Adipocyte (in vitro differentiated cells): ENCODE data around the gene TTC13.

ENCODE experiments used
- DNase-seq: peaks from one replicate; pipeline ENCODE4 v3.0.0-alpha.2; 2015; ENCODE audit warnings: low read depth
- H3K27me3 ChIP-seq: replicated peaks from 2 replicates; pipeline ENCODE4 v1.7.0; 2013; ENCODE audit warnings: mild to moderate bottlenecking, low read length, moderate library complexity; ENCODE audit not compliant: control insufficient read depth, insufficient read depth
- H3K36me3 ChIP-seq: 2 replicates; pipeline ENCODE4 v1.7.0; 2013; ENCODE audit warnings: low read length, mild to moderate bottlenecking, moderate library complexity; ENCODE audit not compliant: control insufficient read depth, insufficient read depth, severe bottlenecking
- H3K4me1 ChIP-seq: 2 replicates; pipeline ENCODE4 v1.7.0; 2013; ENCODE audit warnings: mild to moderate bottlenecking, low read length, moderate library complexity; ENCODE audit not compliant: control insufficient read depth, insufficient read depth
- H3K4me3 ChIP-seq: 2 replicates; pipeline ENCODE4 v1.7.0; 2013; ENCODE audit warnings: mild to moderate bottlenecking, low read length, moderate library complexity
- H3K9ac ChIP-seq: 2 replicates; pipeline ENCODE4 v1.7.0; 2013; ENCODE audit warnings: mild to moderate bottlenecking, low read length, moderate library complexity
- H3K9me3 ChIP-seq: 2 replicates; pipeline ENCODE4 v1.7.0; 2013; ENCODE audit warnings: mild to moderate bottlenecking, low read length, moderate library complexity; ENCODE audit not compliant: control insufficient read depth

Gene TTC13

DNA sequence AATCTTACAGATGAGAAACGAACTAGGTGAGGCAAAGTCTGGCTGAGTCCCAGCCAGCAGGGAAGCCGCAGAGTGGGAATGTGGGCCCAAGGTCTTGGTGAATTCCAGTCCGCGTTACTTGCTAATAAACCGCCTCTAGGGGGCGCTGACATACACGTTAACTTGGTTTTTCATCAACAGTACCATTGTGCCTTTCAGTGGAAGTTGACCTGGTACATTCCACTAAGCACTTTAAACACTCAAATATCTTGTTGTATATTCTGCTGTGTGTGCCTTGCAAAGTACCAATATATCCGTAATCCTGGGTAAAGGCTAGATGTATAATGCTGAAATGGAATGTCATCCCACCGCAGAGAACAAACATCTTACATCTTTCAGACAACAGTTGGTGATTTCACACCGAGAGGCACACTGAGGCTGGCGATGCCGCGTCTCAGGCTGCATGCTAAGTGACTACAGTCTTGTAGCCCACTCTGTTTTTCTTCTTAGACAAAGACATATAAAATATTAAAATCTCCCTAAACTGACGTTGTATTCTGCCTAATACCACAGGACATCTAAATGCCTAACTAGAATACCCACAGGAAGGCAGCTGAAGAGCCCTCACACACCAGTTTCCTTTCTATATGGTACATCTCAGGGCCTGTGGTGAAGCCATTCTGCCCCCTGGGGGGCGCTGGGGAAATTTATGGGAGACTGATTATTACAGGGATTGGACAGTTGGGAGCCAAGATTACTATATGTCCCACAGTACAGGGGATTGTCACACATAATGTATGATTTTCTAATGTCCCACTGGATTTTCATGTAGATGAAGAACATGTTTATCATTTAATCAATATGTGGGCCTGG lies 61.2 kb downstream of the TTC13 start:
- peak; percentile 85 for DNase-seq
- H3K9ac ChIP-seq: no peak overlapping the region
- H3K27me3 ChIP-seq: no peaks in the 10 kb centered on the region
- H3K4me1 ChIP-seq: peaks cover 12% of the 10 kb centered on the region
- no peak overlapping the region for H3K4me3 ChIP-seq
- H3K36me3 ChIP-seq: peaks cover 29% of the 10 kb centered on the region
- H3K9me3 ChIP-seq: no peaks in the 10 kb centered on the region

DNA sequence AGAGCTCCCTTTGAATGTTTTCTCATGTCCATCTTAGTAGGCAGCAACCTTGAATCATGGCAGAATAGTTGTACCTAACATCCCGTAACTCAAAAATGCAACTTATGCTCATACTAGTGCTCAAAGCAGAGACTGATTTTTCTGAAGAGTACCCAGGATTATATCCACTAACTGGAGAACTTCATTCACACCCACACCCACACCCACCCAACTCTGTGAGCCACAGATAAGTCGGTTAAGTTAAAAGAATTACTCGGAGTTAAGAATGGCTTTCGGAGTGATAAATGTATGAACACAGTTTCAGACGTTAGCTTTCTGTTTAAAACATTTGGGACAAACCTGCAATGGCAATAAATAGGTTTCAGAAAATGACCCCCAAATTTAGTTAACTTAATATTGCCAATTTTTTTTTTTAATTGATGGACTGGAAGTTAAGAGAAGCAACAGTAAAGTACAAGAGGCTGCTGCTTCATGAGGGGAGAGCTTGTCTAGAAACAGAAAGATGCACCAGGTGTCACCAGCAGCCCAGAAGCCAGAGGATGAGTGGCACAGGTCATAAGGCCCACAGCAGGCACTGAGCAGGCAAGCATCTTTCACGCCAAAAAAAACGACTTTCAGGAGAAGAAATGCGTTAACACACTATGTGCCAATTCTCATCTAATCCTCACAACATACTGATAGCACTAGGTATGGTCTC lies 61.9 kb downstream of the TTC13 start:
- H3K9me3 ChIP-seq: no peaks in the 10 kb centered on the region
- no peak overlapping the region for H3K9ac ChIP-seq
- DNase-seq: no peak
- H3K4me1 ChIP-seq: peaks cover 12% of the 10 kb centered on the region
- peaks cover 29% of the 10 kb centered on the region for H3K36me3 ChIP-seq
- no peaks in the 10 kb centered on the region for H3K27me3 ChIP-seq
- no peak overlapping the region for H3K4me3 ChIP-seq

- DNase-seq: no peak
- Histone ChIP-seq H3K36me3 (peaks cover 22% of the 10 kb centered on the region), H3K9ac (no peak overlapping the region), H3K4me1 (peaks cover 24% of the 10 kb centered on the region), H3K27me3 (no peaks in the 10 kb centered on the region), H3K9me3 (no peaks in the 10 kb centered on the region), H3K4me3 (no peak overlapping the region)
These were observed 63.6 kb downstream of the TTC13 start for GRCh38 chr1:230915078-230915477.

DNA sequence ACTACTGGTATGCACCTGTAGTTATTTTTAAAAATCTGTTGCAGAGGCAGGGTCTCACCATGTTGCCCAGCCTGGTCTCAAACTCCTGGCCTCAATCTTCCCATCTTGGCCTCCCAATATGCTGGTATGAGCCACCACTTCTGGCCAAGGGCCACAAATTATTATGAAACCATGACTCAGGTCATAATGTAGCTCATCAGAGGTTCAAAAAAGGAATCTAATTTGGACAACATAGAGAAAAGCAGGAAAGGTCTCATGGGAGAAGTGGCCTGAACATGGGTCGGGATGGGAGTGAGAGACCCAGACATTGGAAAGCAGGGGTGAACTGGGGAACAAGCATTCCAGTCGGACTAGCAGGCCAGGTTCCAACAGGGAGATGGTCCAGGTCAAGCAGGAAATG lies 65.2 kb downstream of the TTC13 start:
- peaks cover 24% of the 10 kb centered on the region for H3K4me1 ChIP-seq
- H3K9me3 ChIP-seq: no peaks in the 10 kb centered on the region
- no peaks in the 10 kb centered on the region for H3K27me3 ChIP-seq
- H3K9ac ChIP-seq: no peak overlapping the region
- peaks cover 6% of the 10 kb centered on the region for H3K36me3 ChIP-seq
- DNase-seq: no peak
- H3K4me3 ChIP-seq: no peak overlapping the region

DNA sequence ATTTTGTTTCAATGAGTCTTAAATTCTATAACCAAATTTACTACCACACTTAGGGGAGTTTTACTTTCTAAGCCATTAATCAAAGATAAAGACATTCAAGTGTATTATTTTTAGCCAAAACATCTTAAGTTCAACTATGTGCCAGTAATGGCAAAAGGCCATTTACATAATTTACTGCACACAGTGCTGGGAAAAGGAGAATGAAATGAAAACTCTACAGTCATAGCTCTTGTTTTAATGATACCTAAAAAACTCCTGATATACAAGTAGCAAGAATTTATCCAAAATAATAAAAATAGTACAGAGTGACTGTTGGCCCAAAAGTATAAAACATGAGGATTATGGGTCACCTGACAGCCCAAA lies 67.9 kb downstream of the TTC13 start:
- peaks cover 8% of the 10 kb centered on the region for H3K36me3 ChIP-seq
- no peak overlapping the region for H3K9ac ChIP-seq
- no peaks in the 10 kb centered on the region for H3K27me3 ChIP-seq
- no peak overlapping the region for H3K4me3 ChIP-seq
- peaks cover 36% of the 10 kb centered on the region for H3K4me1 ChIP-seq
- no peak for DNase-seq
- no peaks in the 10 kb centered on the region for H3K9me3 ChIP-seq

DNA sequence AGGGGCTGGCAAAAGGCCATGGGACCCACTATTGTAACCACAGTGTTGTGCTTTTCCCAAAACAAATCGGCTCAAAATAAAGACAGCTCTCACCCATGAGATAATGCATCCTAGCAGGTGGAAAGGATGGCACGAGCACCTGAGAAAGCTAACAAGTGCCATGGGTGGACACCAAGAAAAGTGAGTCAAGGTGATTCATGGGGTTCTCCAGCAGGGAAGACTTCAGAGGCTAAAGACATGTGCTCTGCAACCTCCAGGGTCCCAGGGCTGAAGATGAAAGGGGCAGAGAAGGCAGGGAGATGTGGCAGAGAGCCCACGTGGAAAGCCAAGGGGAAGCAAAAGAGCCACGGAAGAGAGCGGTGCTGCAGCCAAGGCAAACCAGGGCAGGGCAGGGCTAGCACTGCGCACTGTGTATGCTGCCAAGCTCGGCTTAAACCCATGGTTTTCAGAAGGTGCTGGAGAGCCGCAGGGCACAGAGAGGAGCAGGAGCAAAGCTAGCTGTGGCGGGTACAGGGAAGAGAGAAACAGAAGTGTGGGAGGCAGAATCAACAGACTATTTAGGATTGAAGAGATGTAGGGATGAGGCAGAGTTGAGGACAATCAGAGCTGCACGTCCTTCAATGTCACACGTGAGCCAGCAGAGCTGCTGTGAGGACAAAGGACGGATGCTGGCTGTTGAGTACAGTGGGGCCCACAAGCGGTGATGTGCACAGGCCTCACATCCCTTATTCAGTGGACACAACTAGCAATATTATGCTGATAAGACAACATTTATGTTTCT lies 68.5 kb downstream of the TTC13 start:
- no peak overlapping the region for H3K9ac ChIP-seq
- H3K4me3 ChIP-seq: no peak overlapping the region
- DNase-seq: no peak
- H3K9me3 ChIP-seq: no peaks in the 10 kb centered on the region
- H3K27me3 ChIP-seq: no peaks in the 10 kb centered on the region
- peaks cover 41% of the 10 kb centered on the region for H3K4me1 ChIP-seq
- peaks cover 6% of the 10 kb centered on the region for H3K36me3 ChIP-seq

DNA sequence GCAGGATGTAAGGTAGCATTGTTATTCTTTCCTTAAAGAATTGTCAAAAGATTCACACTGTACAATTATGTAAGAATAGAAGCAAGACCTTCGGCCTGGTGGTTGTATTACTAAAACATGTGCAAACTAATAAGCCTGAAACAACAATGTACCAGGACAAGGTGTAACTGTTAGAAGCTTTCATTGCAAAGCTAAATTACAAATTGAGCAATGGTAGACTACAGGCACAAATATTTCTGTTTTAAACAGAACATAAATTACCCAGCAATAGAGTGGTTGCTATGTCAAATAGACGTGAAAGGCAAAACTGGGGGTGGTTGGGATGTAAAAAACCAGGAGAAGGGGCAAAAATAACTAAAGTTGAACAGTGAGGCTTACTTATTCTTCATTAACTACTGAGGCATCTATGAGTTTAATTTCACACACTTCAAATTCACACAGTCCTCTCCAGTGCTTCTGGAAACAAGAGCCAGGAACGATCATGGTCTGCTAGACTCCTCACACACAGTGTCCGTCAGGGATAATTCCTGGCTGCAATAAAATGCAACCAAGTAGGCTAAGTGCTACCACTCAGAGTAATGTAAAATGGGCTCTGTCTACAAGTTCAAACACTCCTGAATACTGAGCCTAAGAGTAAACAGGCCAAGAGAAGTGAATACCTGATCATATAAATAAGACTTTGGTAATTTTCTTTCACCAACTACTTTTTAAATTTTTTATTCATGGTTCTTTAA lies 71.0 kb downstream of the TTC13 start:
- H3K36me3 ChIP-seq: peaks cover 5% of the 10 kb centered on the region
- no peaks in the 10 kb centered on the region for H3K9me3 ChIP-seq
- H3K9ac ChIP-seq: no peak overlapping the region
- no peaks in the 10 kb centered on the region for H3K27me3 ChIP-seq
- DNase-seq: no peak
- peaks cover 29% of the 10 kb centered on the region for H3K4me1 ChIP-seq
- no peak overlapping the region for H3K4me3 ChIP-seq

DNA sequence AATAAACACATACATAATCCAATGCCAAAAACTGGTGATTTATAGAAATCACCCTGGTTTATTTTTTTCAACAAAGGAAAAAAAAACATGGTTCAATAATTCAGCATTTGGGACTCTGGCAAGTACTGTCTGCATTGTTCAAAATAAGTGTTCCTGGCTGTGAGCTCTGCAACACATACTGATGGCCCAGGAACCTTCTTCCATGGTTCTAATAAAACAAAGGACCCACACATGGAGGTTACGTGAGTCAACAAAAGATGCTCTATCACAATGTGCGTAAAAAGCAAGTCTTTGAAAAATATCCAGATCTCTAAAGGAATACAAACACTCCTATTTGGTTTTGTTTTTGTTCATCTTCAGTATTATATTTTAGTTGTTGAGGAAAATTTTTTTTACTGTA lies 72.4 kb downstream of the TTC13 start:
- DNase-seq: no peak
- Histone ChIP-seq H3K9me3 (no peaks in the 10 kb centered on the region), H3K9ac (peak overlapping the region; percentile 55), H3K36me3 (peaks cover 5% of the 10 kb centered on the region), H3K27me3 (no peaks in the 10 kb centered on the region), H3K4me1 (peaks cover 29% of the 10 kb centered on the region), H3K4me3 (peak overlapping the region; percentile 28)

GRCh38 chr1:230905733-230906132 lies 72.9 kb downstream of the TTC13 start:
- no peak for DNase-seq
- Histone ChIP-seq H3K36me3 (peaks cover 5% of the 10 kb centered on the region), H3K27me3 (no peaks in the 10 kb centered on the region), H3K9ac (peak overlapping the region; percentile 55), H3K4me3 (peak overlapping the region; percentile 28), H3K9me3 (no peaks in the 10 kb centered on the region), H3K4me1 (peaks cover 25% of the 10 kb centered on the region)

DNA sequence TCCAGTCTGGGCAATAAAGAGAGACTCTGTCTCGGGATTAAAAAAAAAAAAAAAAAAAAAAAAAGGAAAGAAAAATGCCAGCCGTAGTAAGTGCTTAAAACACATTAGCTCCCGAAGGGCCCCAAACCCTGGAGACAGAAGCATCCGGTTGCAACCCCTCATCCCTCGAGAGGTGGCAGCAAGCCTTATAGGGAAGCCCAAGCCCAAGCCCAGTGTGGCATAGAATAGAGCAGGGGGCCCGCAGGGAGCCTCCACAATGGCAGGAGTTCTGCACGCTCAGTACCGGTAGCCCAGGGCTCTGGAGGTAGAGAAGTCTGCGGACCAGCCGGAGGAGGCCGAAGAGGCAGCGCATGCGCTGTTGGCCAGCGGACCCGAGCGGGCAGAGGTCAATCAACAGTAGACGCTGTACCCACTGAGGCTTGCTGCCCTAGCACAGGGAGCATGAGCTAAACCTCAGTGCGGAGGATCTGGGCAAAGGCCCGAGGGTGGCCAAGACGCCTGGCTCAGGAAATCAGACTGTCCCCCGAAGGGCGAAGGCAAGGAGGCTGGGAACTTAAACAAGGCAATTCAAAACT lies 76.2 kb downstream of the TTC13 start:
- no peak overlapping the region for H3K9ac ChIP-seq
- peaks cover 40% of the 10 kb centered on the region for H3K4me1 ChIP-seq
- no peaks in the 10 kb centered on the region for H3K27me3 ChIP-seq
- H3K4me3 ChIP-seq: no peak overlapping the region
- no peak for DNase-seq
- no peaks in the 10 kb centered on the region for H3K36me3 ChIP-seq
- H3K9me3 ChIP-seq: no peaks in the 10 kb centered on the region
